HEK293T (cell line): Measurements from ENCODE around the gene GALNS.

Experiments used
- BHLHE40 ChIP-seq: fragments of 450-650 bp; IDR thresholded peaks from 2 replicates; pipeline ENCODE4 v1.6.1; 2016; ENCODE audit warnings: mild to moderate bottlenecking, moderate library complexity, borderline replicate concordance
- ELF4 ChIP-seq: fragments of 450-650 bp; IDR thresholded peaks from 2 replicates; pipeline ENCODE4 v1.6.1; 2017; ENCODE audit warnings: antibody characterized with exemption
- FOXK2 ChIP-seq: fragments of 450-650 bp; IDR thresholded peaks from 2 replicates; pipeline ENCODE4 v1.6.1; 2016; ENCODE audit warnings: mild to moderate bottlenecking
- SUZ12 ChIP-seq: fragments of 450-650 bp; IDR thresholded peaks from 2 replicates; pipeline ENCODE4 v1.6.1; 2016; ENCODE audit warnings: mild to moderate bottlenecking

GRCh38 chr16:88846088-88846487, 10.7 kb downstream of the GALNS start:
- TF ChIP-seq BHLHE40 (no peak), SUZ12 (no peak), FOXK2 (no peak), ELF4 (no peak)
